Activated CD8-positive, alpha-beta memory T cell treated with anti-CD3 and anti-CD28 coated beads, Interleukin-2, amount 50 U/mL, for 48 hours (primary cell): ENCODE data around the gene IL17RB.

Experiments
- DNase-seq: peaks from one replicate; pipeline ENCODE4 v3.0.0-alpha.2; 2020

The IL17RB gene

GRCh38 chr3:53846134-53846850 is at the start of gene IL17RB, which contains the start of gene CHDH:
TSS of gene IL17RB (plus strand) at chr3:53846568. CDS start at chr3:53846589, 21 bp downstream.
TSS of gene CHDH (minus strand) at chr3:53846419. CDS start at chr3:53824008, 22,411 bp downstream.
- DNase-seq: peak; percentile 57

DNA sequence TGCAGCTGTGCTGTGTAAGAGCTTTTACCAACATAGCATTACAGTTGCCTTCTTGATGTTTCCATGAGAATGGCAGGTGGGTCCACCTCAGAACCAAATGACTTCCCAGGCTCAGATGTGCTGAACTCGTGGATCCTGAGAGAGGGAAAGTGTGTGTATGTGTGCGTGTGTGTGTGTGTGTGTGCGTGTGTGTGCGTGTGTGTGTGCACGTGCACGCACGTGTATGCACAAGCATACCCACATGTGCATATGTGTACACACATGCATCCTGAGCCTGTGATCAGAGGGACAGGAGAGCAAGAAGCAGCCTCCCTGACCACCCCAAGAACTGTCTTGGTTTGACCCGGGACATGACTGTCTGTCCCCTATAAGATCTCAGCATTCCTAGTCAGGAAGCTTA is 48.2 kb upstream of the IL17RB start:
- no peak for DNase-seq

DNA sequence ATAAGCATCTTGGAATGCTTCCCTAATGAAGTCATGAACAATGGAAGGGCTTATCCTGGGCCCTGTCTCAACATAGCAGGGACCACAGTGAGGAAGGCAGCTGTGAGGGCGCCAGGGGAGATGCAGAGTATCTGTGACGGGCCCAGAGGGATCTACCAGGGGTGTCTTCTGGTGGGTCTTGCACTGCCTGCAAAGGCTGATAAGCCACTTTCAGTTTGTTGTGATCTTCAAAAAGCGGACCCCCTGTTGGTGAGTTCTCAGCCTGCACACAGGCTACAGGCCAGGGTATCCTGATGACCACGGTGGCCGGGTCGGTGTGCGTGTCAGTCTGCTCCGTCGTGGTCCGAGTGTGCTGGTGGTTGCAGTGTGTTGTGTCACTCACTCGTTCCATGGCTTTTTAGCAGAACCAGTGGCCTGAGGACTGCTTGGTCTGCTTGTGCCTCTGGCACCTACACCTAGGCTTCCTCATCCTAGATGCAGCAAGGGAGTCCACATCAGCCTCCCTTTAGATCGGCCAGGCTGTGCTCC is 47.0 kb upstream of the IL17RB start:
- no peak for DNase-seq

DNA sequence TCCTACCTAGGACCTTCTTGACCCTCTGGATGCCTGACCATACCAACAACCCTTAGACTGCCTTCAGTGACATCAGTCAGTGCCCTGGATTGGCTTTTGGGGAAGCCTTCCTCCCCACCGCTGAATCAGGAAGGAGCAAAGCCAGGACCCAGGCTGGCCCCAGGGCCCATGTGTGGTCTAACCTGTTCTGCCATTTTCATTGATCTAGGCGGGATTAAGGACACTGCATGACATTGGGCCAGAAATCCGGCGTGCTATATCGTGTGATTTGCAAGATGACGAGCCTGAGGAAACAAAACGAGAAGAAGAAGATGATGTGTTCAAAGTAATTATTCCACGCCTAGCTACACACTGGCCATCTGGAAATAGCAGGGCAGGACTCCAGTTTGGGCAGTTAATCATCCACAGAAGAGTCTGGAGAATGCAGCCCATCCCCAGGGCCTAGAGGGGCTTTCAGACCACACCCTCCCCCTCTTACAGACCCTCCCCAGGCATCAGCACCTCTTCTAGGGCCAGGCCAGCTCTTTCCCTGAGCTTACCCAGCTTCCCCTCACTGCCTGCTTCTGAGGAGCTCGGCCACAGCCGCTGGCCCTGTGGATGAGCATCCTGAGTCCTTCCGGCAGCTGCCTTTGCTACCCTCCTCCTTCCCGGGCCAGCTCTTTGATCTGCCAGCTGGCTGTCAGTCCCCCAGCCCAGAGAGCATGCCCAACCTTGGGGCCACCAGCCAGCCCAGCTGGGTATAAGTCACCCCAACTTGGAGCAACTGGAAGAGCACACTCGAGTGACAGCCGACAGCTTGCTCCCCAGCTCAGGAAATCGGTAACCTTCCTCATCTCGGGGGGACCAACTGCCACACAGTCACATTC is 46.1 kb upstream of the IL17RB start:
- no peak for DNase-seq

DNA sequence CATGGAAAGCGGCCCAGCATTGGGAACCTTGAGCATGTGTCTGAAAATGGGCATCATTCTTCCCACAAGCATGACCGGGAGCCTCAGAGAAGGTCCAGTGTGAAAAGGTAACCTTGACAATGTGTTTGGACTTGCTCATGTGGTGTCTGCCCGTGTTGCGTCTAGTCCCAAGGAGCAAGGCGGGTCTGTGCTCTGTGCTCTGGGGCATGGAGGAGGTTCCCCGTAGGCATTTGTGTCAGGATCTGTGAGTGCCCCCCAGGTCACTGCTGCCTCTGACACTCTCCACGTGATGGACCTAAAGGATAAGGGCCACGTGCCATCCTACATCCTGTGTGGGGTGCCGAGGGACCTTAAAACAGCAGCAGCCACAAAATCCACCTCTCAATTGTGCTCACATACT is 45.0 kb upstream of the IL17RB start:
- DNase-seq: no peak

GRCh38 chr3:53802256-53802880 is 44.0 kb upstream of the IL17RB start:
- no peak for DNase-seq

- DNase-seq: no peak
These were observed 43.1 kb upstream of the IL17RB start for GRCh38 chr3:53803124-53803815.

GRCh38 chr3:53803816-53804695 is 42.3 kb upstream of the IL17RB start:
- DNase-seq: no peak

DNA sequence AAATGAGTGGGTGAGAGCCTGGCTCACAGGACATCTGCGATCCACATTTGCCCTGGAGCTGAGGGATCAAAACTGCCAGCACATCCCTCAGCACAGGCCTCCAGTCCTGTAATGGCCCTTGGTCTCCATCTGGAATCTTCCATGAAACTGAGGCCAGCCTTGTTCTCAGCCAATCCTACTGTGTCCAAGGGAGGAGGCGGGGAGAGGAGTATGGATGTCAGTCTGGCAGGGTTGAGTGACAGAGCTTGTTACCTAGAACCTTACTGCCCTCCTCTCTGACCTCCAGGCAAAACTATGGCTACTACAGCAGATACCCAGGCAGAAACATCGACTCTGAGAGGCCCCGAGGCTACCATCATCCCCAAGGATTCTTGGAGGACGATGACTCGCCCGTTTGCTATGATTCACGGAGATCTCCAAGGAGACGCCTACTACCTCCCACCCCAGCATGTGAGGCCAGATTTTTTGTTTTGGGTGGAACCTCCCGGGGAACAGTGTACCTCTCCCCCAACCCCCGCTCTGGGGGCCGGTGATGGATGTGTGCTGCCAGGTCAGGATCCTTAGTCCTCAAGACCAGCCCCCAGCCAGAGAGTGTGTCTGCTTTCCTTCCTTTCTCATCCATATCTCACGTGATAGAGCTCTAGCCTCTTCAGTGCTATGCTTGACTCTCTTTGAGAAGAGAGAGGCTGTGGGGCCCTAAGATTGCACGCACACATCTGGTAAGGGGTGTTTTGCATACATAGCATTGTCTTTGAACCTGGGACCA is 41.5 kb upstream of the IL17RB start:
- DNase-seq: no peak

- DNase-seq: no peak
These were observed 40.8 kb upstream of the IL17RB start for GRCh38 chr3:53805463-53806159.

DNA sequence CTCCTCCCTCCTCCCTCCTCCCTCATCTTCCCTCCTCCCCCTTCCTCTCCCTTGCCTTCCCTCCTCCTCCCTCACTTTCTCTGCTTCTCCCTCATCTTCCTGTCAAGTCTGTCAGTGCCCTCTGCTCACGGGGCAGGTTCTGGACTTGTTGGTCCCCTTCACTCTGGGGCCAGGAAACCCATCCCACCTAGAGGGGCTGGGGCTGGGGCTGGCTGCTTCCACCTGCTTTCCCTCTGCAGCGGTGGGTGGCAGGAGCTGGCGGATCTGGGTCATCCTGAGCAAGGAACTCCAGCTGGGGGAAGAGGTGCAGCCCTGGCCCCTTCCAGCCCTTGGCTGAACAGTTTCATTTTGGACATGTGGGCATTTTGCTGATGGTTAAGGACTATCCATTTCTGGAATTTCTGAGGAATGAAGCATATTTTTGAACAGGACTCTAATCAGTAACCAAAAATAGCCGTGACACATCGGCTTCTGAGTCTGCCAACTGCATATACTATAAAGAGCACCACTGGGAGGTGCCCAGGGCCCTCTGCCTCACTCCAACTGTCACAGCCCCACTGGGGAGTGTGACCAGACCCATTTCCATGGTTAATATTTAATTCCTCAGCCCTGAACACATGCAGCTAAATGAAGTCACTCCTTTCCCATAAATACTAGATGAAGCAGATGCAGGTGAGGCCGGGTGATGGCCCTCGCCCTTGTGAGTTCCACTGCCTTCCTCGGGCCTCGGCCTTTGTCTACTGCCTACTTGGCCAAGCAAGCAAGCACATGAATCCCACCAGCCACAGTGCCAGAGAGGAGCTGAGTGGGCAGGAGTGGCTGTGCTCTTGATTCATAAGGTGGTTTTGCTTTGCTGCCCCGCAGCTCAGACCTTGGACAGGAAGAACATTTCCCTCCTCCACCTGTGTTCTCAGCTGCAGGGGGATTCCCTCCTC is 39.9 kb upstream of the IL17RB start:
- DNase-seq: no peak

- DNase-seq: no peak
These were observed 39.1 kb upstream of the IL17RB start for GRCh38 chr3:53807117-53807810.

- DNase-seq: no peak
These were observed 37.9 kb upstream of the IL17RB start for GRCh38 chr3:53808496-53808895.

DNA sequence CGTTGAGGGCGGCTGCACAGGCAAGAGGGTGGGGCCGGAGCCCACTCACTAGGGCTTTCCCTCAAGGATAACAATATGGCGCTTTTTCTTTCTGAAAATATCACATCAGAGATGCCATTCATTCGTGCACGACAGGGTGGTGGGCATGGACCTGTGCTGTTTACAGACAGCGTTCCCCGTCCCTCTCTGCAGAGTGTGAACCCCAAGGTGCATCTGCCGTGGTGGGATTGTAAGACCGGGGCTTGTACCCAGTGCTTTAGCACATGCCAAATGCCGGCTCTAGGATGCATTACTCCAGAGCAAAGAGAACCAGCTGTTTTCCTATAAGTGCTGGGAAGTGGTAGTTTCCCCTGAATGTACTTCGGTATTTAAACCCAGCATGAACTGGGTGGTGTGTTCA is 37.1 kb upstream of the IL17RB start:
- DNase-seq: no peak

GRCh38 chr3:53809764-53810400 is 36.5 kb upstream of the IL17RB start:
- DNase-seq: no peak

GRCh38 chr3:53811143-53811927 is 35.0 kb upstream of the IL17RB start:
- DNase-seq: peak; percentile 25

GRCh38 chr3:53812434-53812833 is 33.9 kb upstream of the IL17RB start:
- DNase-seq: peak; percentile 12
